ENCODE results near the gene CD55.

DNA sequence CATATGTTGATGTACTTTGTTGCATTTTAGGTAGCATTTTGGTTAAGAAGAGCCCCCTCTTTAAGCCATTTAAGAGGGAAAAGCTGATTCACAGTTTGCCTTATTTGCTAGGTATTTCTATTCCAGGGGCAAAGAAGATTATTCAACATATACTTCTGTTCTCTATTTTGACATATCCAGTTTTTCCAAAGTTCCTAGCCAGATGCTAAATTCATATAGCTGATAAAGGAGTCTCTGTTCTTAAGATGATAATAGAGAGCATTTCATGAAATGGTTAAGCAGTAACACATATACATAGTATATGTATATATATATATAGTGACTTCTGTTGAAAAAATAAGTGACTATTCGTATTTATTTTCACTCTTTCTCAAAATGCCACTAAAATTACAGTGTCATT is 15.5 kb upstream of the CD55 start:
- TF ChIP-seq, protein P1, sequence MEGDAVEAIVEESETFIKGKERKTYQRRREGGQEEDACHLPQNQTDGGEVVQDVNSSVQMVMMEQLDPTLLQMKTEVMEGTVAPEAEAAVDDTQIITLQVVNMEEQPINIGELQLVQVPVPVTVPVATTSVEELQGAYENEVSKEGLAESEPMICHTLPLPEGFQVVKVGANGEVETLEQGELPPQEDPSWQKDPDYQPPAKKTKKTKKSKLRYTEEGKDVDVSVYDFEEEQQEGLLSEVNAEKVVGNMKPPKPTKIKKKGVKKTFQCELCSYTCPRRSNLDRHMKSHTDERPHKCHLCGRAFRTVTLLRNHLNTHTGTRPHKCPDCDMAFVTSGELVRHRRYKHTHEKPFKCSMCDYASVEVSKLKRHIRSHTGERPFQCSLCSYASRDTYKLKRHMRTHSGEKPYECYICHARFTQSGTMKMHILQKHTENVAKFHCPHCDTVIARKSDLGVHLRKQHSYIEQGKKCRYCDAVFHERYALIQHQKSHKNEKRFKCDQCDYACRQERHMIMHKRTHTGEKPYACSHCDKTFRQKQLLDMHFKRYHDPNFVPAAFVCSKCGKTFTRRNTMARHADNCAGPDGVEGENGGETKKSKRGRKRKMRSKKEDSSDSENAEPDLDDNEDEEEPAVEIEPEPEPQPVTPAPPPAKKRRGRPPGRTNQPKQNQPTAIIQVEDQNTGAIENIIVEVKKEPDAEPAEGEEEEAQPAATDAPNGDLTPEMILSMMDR (IDR thresholded peaks at IDR 0.05; ENCODE audit: control extremely low read depth in 1 of 3, insufficient read depth in 1 of 3, low read depth in 1 of 3, low read length in 3 of 3), result no peak
- TF ChIP-seq TCF12 (IDR thresholded peaks at IDR 0.05; ENCODE audit: low read depth, low read length) (no peak), PHF8 (conservative IDR thresholded peaks at IDR 0.05; ENCODE audit: low read depth, low read length) (no peak), EP300 (IDR thresholded peaks at IDR 0.05; ENCODE audit: borderline replicate concordance in 1 of 2, low read depth in 2 of 2, low read length in 2 of 2) (no peak), CBX5 (IDR thresholded peaks at IDR 0.05; ENCODE audit: low read depth, low read length) (no peak), POLR2A (IDR thresholded peaks at IDR 0.05; ENCODE audit: control extremely low read depth in 1 of 2, low read depth in 2 of 2, low read length in 2 of 2) (no peak), JUN (IDR thresholded peaks at IDR 0.05; ENCODE audit: low read depth, low read length) (no peak)
- TF ChIP-seq, protein P2, sequence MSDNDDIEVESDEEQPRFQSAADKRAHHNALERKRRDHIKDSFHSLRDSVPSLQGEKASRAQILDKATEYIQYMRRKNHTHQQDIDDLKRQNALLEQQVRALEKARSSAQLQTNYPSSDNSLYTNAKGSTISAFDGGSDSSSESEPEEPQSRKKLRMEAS (IDR thresholded peaks at IDR 0.05), result no peak
- TF ChIP-seq, protein P3, sequence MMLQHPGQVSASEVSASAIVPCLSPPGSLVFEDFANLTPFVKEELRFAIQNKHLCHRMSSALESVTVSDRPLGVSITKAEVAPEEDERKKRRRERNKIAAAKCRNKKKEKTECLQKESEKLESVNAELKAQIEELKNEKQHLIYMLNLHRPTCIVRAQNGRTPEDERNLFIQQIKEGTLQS (IDR thresholded peaks at IDR 0.05; ENCODE audit: insufficient read depth, low read depth, low read length), result no peak
- TF ChIP-seq, protein P4, sequence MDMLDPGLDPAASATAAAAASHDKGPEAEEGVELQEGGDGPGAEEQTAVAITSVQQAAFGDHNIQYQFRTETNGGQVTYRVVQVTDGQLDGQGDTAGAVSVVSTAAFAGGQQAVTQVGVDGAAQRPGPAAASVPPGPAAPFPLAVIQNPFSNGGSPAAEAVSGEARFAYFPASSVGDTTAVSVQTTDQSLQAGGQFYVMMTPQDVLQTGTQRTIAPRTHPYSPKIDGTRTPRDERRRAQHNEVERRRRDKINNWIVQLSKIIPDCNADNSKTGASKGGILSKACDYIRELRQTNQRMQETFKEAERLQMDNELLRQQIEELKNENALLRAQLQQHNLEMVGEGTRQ (IDR thresholded peaks at IDR 0.05; ENCODE audit: low read length), result no peak
